Endothelial cell of umbilical vein (primary cell): ENCODE results near the gene CACNA2D3. TPM values are rescaled to one million over a fixed set of nuclear protein-coding genes. Genes with fewer than 3 reads are reported as not detected.

Source experiments
- BruUV-seq: library from RNA; stranded (reverse); fragments of 400-500 nt; replicated peaks from 2 replicates; lab custom pipeline; 2021; lab: Mats Ljungman, UMichigan
- CTCF ChIA-PET: fragments of 300-600, 350-600 bp; sonication (Branson Sonifier 250); formaldehyde crosslinking; loops from one replicate; lab custom pipeline; 2021; ENCODE audit warnings: antibody characterized with exemption, inconsistent platforms; lab: Charles Lee
- POLR2A ChIA-PET: fragments of 300-600, 350-600 bp; sonication (Branson Sonifier 250); formaldehyde crosslinking; loops from one replicate; lab custom pipeline; 2021; ENCODE audit warnings: antibody characterized with exemption, inconsistent platforms; lab: Charles Lee
- DNase-seq: peaks from one replicate; pipeline ENCODE4 v3.0.0-alpha.2; 2011; ENCODE audit warnings: low read depth, low spot score
- FAIRE-seq: peaks from 2 replicates; lab custom pipeline; 2011; peaks lifted over from hg19 to GRCh38; lab: Jason Lieb, UNC
- H2AFZ ChIP-seq: 2 replicates; pipeline ENCODE4 v1.6.0; 2012; ENCODE audit warnings: low read depth, low read length, control low read depth, inconsistent platforms
- H3K27ac ChIP-seq: 2 replicates; pipeline ENCODE4 v1.5.1; 2011; ENCODE audit warnings: low read depth, mild to moderate bottlenecking, control low read depth, low read length, moderate library complexity; ENCODE audit not compliant: insufficient read depth
- H3K27me3 ChIP-seq, 2 experiments: 2 replicates each; pipeline versions ENCODE4 v1.6.0 to v1.6.1; 2011; ENCODE audit warnings: low read length in 2 of 2, mixed read lengths in 1 of 2; ENCODE audit not compliant: control insufficient read depth in 2 of 2, insufficient read depth in 2 of 2
- H3K36me3 ChIP-seq, 2 experiments: 2 replicates in 1 of 2; 3 replicates in 1 of 2; pipeline ENCODE4 v1.5.1; 2011; ENCODE audit warnings: low read length in 2 of 2, mild to moderate bottlenecking in 1 of 2, moderate library complexity in 1 of 2; ENCODE audit not compliant: control insufficient read depth in 2 of 2, insufficient read depth in 2 of 2; ENCODE audit errors: extremely low read depth in 1 of 2
- H3K4me1 ChIP-seq: 3 replicates; pipeline ENCODE4 v1.5.1; 2011; ENCODE audit warnings: mild to moderate bottlenecking, low read length; ENCODE audit not compliant: control insufficient read depth, insufficient read depth; ENCODE audit errors: extremely low read depth
- H3K4me2 ChIP-seq: 2 replicates; pipeline ENCODE4 v1.6.1; 2011; ENCODE audit warnings: low read length, control low read depth, mixed read lengths; ENCODE audit not compliant: insufficient read depth
- H3K4me3 ChIP-seq, 3 experiments: fragments of 200-600 bp in 1 of 3; sonication (generic), shearing (Covaris generic) in 1 of 3; replicated peaks in 1 of 3; 2 replicates each; pipeline ENCODE4 v1.5.1; 2011 to 2016; ENCODE audit warnings: control low read depth in 3 of 3, low read length in 3 of 3, mild to moderate bottlenecking in 2 of 3, inconsistent platforms in 1 of 3, low read depth in 1 of 3, moderate library complexity in 1 of 3; ENCODE audit not compliant: insufficient read depth in 1 of 3
- H3K79me2 ChIP-seq: 2 replicates; pipeline ENCODE4 v1.6.0; 2012; ENCODE audit warnings: low read length, inconsistent platforms; ENCODE audit not compliant: control insufficient read depth, insufficient read depth
- H3K9ac ChIP-seq: replicated peaks from 2 replicates; pipeline ENCODE3; 2011; ENCODE audit warnings: low read length, control low read depth; ENCODE audit not compliant: insufficient read depth; ENCODE audit errors: extremely low read depth
- H3K9me1 ChIP-seq: replicated peaks from 3 replicates; pipeline ENCODE4 v1.6.0; 2011; ENCODE audit warnings: mild to moderate bottlenecking, low read length; ENCODE audit not compliant: control insufficient read depth, insufficient read depth; ENCODE audit errors: extremely low read depth
- H3K9me3 ChIP-seq: replicated peaks from 2 replicates; pipeline ENCODE4 v1.5.1; 2012; ENCODE audit warnings: low read length, inconsistent platforms; ENCODE audit not compliant: control insufficient read depth, insufficient read depth
- H4K20me1 ChIP-seq: replicated peaks from 2 replicates; pipeline ENCODE3; 2011; ENCODE audit warnings: mild to moderate bottlenecking, low read length; ENCODE audit not compliant: control insufficient read depth, insufficient read depth; ENCODE audit errors: extremely low read depth
- MAX ChIP-seq: IDR thresholded peaks from 2 replicates; pipeline ENCODE4 v1.6.1; 2011; ENCODE audit not compliant: insufficient read depth, insufficient read length
- MYC ChIP-seq: IDR thresholded peaks from one replicate; pipeline ENCODE4 v1.6.1; 2011; ENCODE audit warnings: mild to moderate bottlenecking, low read depth, low read length
- dilution Hi-C: fragments of 300-500 bp; cut with MboI; formaldehyde crosslinking; loops from one replicate; pipeline ENCODE4 v1.15.0; 2019; ENCODE audit warnings: low sequenced_read_pairs; ENCODE audit not compliant: extremely low pct_ligation_motif_present
- intact Hi-C: fragments of 100-400 bp; cut with micrococcal nuclease; formaldehyde crosslinking; loops from one replicate; pipeline ENCODE4 v1.10.0; 2022
- polyA plus RNA-seq, 4 experiments: library from polyadenylated mRNA; depleted of rRNA in 3 of 4; stranded (reverse) in 3 of 4; unstranded in 1 of 4; fragments of >200 nt; gene quantifications; 2 replicates each; pipeline versions ENCODE4 v1.2.1 to v1.2.3, GENCODE V29; 2011 to 2012; ENCODE audit warnings: missing spikeins in 1 of 4
- total RNA-seq: library from RNA; stranded (reverse); gene quantifications from 2 replicates; pipeline ENCODE4 v1.2.3, GENCODE V29; 2021

Gene CACNA2D3
- total and polyA plus RNA-seq, 2 donors (not counting 3 experiments of a cell fraction or from before 2014, with no cell fraction given): not detected

GRCh38 chr3:54342676-54343075 is 220.3 kb downstream of the CACNA2D3 start:
- Histone ChIP-seq H2AFZ (no peak overlapping the region), H3K36me3 (no peaks in the 10 kb centered on the region), H3K4me1 (no peaks in the 10 kb centered on the region), H4K20me1 (no peaks in the 10 kb centered on the region), H3K4me3 (no peak overlapping the region), H3K9me1 (no peaks in the 10 kb centered on the region), H3K4me2 (no peak overlapping the region), H3K9ac (no peak overlapping the region), H3K27me3 (no peaks in the 10 kb centered on the region), H3K27ac (no peak overlapping the region), H3K9me3 (peaks cover 3% of the 10 kb centered on the region), H3K79me2 (no peaks in the 10 kb centered on the region)
- intact Hi-C loops (no loop called here), dilution Hi-C loops (no loop called here)
- FAIRE-seq (no peak), DNase-seq (no peak)
- TF ChIP-seq MAX: no peak
- no TSS peak for BruUV-seq
- ChIA-PET POLR2A (no interaction called here), CTCF (no interaction called here)

DNA sequence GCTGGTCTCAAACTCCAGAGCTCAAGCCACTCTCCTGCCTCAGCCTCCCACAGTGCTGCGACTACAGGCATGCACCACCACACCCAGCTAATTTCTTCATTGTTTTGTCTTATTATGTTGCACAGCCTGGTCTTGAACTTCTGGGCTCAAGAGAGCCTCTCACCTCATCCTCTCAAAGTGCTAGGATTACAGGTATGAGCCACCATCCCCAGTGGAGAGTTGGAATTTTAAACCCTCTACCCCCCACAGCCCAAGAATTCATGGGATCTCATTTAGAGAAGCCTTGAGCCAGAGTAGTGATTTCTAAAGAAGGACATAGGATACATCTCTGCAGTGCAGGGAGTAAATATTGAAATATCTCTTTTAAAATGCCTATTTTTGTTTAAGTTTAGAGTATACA is 221.1 kb downstream of the CACNA2D3 start:
- BruUV-seq: no TSS peak
- Histone ChIP-seq H3K4me3 (no peak overlapping the region), H3K79me2 (no peaks in the 10 kb centered on the region), H3K4me2 (no peak overlapping the region), H3K9me3 (peaks cover 1% of the 10 kb centered on the region), H2AFZ (no peak overlapping the region), H3K27me3 (no peaks in the 10 kb centered on the region), H4K20me1 (no peaks in the 10 kb centered on the region), H3K9me1 (no peaks in the 10 kb centered on the region), H3K27ac (no peak overlapping the region), H3K9ac (no peak overlapping the region), H3K36me3 (no peaks in the 10 kb centered on the region), H3K4me1 (no peaks in the 10 kb centered on the region)
- ChIA-PET POLR2A (no interaction called here), CTCF (no interaction called here)
- DNase-seq (no peak), FAIRE-seq (no peak)
- intact Hi-C loops: no loop called here
- TF ChIP-seq MYC: no peak
- dilution Hi-C loops: no loop called here
